Activated naive CD8-positive, alpha-beta T cell treated with anti-CD3 and anti-CD28 coated beads, Interleukin-2, amount 50 U/mL, for 24 hours (primary cell): ENCODE measurements around the gene AFAP1.

ENCODE experiments used
- ATAC-seq: fragments of 150-1000 bp; cut with Tn5 transposase; one replicate; pipeline ENCODE4 v1.10.0; 2021
- DNase-seq: peaks from one replicate; pipeline ENCODE4 v3.0.0; 2021
- H3K27ac Mint-ChIP-seq: one replicate; pipeline ENCODE4 v1.8.0; 2021; ENCODE audit warnings: mild to moderate bottlenecking, mixed read lengths
- H3K27me3 Mint-ChIP-seq: one replicate; pipeline ENCODE4 v1.8.0; 2021; ENCODE audit warnings: mixed read lengths
- H3K36me3 Mint-ChIP-seq: one replicate; pipeline ENCODE4 v1.8.0; 2021; ENCODE audit warnings: low read depth, mixed read lengths
- H3K4me1 Mint-ChIP-seq: one replicate; pipeline ENCODE4 v1.8.0; 2021; ENCODE audit warnings: mixed read lengths
- H3K4me3 Mint-ChIP-seq: one replicate; pipeline ENCODE4 v1.8.0; 2021; ENCODE audit warnings: mild to moderate bottlenecking, moderate library complexity, mixed read lengths
- H3K9me3 Mint-ChIP-seq: one replicate; pipeline ENCODE4 v1.8.0; 2021; ENCODE audit warnings: mixed read lengths

Gene AFAP1, protein sequence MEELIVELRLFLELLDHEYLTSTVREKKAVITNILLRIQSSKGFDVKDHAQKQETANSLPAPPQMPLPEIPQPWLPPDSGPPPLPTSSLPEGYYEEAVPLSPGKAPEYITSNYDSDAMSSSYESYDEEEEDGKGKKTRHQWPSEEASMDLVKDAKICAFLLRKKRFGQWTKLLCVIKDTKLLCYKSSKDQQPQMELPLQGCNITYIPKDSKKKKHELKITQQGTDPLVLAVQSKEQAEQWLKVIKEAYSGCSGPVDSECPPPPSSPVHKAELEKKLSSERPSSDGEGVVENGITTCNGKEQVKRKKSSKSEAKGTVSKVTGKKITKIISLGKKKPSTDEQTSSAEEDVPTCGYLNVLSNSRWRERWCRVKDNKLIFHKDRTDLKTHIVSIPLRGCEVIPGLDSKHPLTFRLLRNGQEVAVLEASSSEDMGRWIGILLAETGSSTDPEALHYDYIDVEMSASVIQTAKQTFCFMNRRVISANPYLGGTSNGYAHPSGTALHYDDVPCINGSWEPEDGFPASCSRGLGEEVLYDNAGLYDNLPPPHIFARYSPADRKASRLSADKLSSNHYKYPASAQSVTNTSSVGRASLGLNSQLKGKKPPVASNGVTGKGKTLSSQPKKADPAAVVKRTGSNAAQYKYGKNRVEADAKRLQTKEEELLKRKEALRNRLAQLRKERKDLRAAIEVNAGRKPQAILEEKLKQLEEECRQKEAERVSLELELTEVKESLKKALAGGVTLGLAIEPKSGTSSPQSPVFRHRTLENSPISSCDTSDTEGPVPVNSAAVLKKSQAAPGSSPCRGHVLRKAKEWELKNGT

DNA sequence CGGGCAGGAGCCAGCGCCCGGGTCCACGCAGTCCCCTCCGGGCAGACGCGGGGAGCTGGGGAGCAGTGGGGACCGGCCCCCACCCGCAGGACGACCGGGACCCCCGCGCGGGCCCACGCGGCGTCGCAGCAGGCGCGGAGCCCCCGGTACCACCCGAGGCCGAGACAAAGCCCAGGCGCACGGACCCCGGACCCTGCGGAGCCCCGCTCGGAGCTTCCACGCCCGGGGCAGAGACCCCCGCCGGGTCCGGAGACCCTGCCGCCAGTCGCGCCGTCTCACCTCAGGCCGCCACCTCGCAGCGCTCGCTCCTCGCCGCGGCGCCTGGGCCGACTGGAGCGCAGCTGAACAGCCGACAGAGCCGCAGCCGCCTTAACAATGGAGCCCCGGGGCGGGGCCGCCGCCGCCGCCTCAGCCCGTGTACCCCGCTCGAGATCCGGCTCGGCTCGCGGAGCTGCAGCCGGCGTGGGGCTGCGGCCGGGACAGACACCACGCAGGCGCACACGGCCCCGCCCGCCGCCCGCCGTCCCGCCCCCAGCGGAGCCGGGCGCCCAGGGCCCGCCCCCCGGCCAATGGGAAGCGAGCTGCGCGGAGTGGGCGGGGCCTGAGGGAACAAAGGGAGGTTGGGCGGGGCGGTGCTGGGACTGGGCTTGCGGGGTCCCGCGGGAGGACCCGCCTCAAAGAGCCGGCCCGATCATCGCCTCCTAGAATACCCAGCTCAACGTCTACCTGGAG, at the start of gene AFAP1:
TSS of gene AFAP1 (minus strand) at position 485 of the 732 bp plus-strand sequence. CDS start 67,783 bp downstream, outside the sequence.
- H3K36me3 Mint-ChIP-seq: no peaks in the 10 kb centered on the region
- ATAC-seq (peak; percentile 91), DNase-seq (peak; percentile 88)
- H3K4me3 Mint-ChIP-seq: peak within 1 kb of the TSS; percentile 83
- peaks cover 24% of the 10 kb centered on the region for H3K4me1 Mint-ChIP-seq
- H3K9me3 Mint-ChIP-seq: no peaks in the 10 kb centered on the region
- peaks cover 45% of the 10 kb centered on the region for H3K27me3 Mint-ChIP-seq
- H3K27ac Mint-ChIP-seq: no peak within 1 kb of the TSS

DNA sequence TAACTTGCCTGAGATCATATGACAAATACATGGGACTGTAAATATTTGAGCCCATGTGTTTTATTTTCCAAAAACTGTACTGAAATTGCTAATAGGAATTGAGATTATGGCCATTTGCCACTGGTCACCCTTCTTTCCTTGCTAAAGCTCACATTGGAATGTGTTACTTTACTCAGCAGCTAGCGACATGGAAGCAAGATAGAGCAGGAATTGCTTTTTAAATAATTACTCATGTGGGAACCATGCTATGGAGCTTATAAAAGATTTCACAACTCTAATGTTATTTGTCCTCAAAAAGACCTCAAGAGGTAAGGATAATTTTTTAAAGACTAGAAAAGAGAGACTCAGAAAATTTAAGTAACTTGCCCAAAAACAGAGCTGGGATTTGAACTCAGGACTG, 48.8 kb upstream of the AFAP1 start:
- no peak overlapping the region for H3K4me3 Mint-ChIP-seq
- DNase-seq (no peak), ATAC-seq (no peak)
- no peaks in the 10 kb centered on the region for H3K36me3 Mint-ChIP-seq
- no peaks in the 10 kb centered on the region for H3K9me3 Mint-ChIP-seq
- no peak overlapping the region for H3K27ac Mint-ChIP-seq
- peaks cover 4% of the 10 kb centered on the region for H3K27me3 Mint-ChIP-seq
- peaks cover 3% of the 10 kb centered on the region for H3K4me1 Mint-ChIP-seq

DNA sequence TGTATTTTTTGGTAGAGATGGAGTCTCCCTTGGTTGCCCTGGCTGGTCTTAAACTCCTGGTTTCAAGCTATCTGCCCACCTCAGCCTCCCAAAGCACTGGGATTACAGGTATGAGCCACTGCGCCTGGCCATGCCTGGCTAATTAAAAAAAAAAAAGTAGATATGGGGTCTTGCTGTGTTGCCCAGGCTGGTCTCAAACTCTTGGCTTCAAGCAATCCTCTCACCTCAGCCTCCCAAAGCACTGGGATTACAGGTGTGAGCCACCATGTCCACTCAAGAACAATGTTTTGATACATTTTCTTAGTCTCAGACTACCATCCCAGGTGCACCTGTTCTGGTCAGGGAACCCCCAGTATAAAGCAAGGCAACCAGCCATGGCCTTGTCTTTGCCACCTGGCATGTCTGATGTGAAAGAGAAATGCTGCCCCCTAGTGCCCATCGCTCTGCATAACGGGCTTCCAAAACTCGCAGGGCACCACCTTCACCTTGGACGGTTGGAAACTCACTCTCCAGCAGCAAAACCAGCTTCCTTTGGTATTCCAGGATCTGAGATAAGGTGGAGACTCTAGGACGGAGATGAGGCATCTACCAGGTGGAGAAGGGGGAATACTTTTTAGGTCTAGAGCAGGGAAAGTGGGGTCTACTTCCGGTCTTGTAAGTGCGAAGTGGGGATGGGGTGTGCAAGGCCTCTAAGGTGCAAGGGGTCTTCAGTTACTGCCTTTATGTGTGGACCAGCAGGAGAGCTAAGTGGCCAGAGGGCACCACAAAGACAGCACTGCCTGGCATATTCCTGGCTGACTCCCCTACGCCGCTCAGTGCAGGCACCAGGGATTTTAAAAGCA, 47.7 kb upstream of the AFAP1 start:
- no peaks in the 10 kb centered on the region for H3K9me3 Mint-ChIP-seq
- peaks cover 4% of the 10 kb centered on the region for H3K27me3 Mint-ChIP-seq
- H3K27ac Mint-ChIP-seq: no peak overlapping the region
- H3K36me3 Mint-ChIP-seq: no peaks in the 10 kb centered on the region
- ATAC-seq: peak; percentile 67
- H3K4me3 Mint-ChIP-seq: no peak overlapping the region
- peaks cover 3% of the 10 kb centered on the region for H3K4me1 Mint-ChIP-seq
- peak; percentile 82 for DNase-seq

DNA sequence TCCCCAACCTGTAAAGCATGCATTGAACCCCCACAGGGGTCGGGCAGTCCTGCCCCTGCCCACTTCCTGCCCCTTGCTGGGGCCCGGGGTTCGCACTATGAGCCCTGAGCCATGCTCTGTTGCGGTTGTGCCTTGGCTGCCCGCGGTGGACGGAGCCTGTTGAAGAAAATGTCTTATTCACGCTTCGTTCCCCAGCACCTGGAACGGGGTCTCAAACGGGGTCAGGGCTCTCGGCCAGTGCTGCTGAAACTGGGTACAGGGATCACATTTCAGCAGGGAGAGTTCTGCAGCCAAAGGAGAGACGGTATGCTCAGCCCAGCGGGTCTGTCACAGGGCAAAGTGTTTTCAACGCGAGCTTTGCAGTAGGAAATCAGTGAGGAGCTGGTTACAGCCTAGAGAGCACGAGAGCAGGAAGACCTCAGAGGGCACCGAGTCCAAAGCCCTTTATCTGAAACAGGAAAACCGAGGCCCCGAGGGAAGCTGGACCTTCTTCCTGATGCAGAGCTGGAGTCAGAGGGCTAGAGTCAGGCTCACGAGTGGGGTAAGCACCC, 46.3 kb upstream of the AFAP1 start:
- Mint-ChIP-seq H3K9me3 (no peaks in the 10 kb centered on the region), H3K27me3 (peaks cover 4% of the 10 kb centered on the region), H3K4me3 (no peak overlapping the region), H3K4me1 (peaks cover 3% of the 10 kb centered on the region), H3K27ac (no peak overlapping the region), H3K36me3 (no peaks in the 10 kb centered on the region)
- DNase-seq (no peak), ATAC-seq (no peak)

DNA sequence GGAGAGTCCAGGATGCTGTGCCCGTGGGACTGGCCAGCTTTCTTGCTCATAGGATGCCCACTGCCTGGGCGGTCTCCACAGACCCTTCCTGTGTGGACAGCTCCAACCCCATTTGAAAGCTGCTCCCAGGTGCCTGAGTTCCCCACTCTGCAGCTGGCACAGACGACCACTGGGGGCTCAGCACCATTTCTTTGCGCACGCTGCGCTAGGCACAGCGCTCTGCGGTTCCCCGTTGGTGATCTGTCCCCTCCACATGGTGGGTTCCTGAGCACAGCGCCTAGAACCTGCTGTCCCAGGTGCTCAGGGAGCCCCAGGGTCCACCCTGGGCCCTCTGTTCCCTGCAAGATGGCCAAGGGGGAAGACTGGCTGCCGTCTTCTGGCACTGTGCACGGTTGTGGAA, 45.4 kb upstream of the AFAP1 start:
- Mint-ChIP-seq H3K4me1 (peaks cover 3% of the 10 kb centered on the region), H3K9me3 (no peaks in the 10 kb centered on the region), H3K27ac (no peak overlapping the region), H3K4me3 (no peak overlapping the region), H3K27me3 (peaks cover 4% of the 10 kb centered on the region), H3K36me3 (no peaks in the 10 kb centered on the region)
- ATAC-seq (peak; percentile 12), DNase-seq (no peak)

DNA sequence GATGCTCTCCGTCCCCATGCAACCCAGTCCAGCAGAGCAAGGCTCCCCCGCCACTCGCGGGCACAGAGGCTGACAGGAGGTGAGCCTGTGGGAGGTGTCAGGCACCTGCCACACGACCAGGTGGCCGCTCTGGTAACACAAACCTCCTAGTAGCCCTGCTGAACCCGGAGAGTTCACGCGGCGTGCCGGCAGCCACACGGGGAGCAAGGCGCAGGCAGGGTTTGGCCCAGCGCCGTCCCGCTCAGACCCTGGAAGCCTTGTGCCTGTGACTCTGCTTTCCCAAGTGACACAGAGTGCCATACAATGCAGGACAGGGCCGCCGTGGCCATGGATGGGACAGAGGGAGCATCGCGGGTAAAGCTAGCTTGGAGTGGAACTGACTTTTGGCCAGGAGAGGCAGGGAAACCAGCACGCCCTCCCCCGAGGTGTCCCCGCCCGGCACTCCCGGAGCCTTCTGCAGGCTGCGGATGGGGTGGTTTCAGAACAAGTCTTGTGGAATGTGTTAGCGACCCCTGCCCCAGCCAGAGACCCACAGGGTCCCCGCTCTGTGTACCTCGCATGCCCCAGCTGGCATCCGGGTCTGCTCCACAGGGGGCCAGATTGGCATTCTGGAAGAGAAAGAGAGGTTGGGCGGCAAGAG, 44.7 kb upstream of the AFAP1 start:
- Mint-ChIP-seq H3K36me3 (no peaks in the 10 kb centered on the region), H3K27me3 (peaks cover 4% of the 10 kb centered on the region), H3K4me3 (no peak overlapping the region), H3K27ac (no peak overlapping the region), H3K4me1 (peaks cover 3% of the 10 kb centered on the region), H3K9me3 (no peaks in the 10 kb centered on the region)
- no peak for DNase-seq
- no peak for ATAC-seq

DNA sequence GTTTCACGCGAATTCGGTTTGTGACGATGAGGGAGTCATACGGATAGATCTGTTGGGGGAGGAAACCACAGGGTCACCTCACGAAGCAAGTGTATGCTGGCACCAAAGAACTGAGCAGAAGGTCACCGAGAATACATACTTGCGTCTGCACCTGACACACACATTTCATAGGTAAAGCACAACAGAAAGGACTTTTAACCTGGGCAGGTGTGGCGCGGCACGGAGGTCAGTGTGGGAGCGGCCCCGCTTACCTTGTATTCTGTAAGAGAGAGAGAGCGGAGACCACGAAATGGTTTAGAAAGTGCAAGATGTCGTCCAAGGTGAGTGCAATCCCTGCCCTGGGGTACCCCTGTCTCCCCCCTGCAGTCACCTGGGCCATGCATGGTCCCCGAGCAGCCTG, 43.6 kb upstream of the AFAP1 start:
- H3K4me1 Mint-ChIP-seq: peaks cover 3% of the 10 kb centered on the region
- H3K9me3 Mint-ChIP-seq: no peaks in the 10 kb centered on the region
- ATAC-seq (no peak), DNase-seq (no peak)
- H3K27me3 Mint-ChIP-seq: peaks cover 4% of the 10 kb centered on the region
- no peak overlapping the region for H3K4me3 Mint-ChIP-seq
- no peaks in the 10 kb centered on the region for H3K36me3 Mint-ChIP-seq
- no peak overlapping the region for H3K27ac Mint-ChIP-seq

DNA sequence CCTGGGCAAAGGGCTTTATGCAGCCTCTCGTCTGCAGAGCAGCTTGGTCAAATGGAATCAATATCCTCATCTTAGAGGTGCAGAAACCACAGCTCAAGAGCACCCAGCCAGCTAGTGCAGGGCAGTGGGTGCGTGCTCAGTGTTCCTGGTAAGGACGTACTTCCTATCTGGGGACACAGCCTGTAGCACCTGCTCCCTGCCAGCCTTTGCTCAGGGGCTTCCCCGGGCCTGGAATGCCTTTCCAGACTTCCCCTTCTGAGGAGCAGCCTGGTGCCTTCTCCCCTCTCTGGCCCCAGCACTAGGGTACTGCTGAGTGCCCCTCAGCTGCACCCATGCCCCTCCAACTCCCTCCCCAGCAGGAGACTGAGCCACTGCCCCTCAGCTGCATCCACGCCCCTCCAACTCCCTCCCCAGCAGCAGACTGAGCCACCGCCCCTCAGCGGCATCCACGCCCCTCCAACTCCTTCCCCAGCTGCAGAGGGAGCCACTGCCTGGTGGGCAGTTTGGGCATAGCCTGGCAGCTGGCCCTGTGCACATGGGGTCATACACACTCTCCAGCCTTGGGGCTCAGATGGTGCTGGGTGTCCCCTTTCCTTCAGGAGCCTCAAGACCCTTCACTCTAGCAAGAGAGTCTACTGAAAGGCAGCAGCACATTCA, 42.2 kb upstream of the AFAP1 start:
- Mint-ChIP-seq H3K27me3 (peaks cover 2% of the 10 kb centered on the region), H3K27ac (no peak overlapping the region), H3K4me3 (no peak overlapping the region), H3K9me3 (no peaks in the 10 kb centered on the region), H3K36me3 (no peaks in the 10 kb centered on the region), H3K4me1 (peaks cover 5% of the 10 kb centered on the region)
- DNase-seq (no peak), ATAC-seq (no peak)

DNA sequence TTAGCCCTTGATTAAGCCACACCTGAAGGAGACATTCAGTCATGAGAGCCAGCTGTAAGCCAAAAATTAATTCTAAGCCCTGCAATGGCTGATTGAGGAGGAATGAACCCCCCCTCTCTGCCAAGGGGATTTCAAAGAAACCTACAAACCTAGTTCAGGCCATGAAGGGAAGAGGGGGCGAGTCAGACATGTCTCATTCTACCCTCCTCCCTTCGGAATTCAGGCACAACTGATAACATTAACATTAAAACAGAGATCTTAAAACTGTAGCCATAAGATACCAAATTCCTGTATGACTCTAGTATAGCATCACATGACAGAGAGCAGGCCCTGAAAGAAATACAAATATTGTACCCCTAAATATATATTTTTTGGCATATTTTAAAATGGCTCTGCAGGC, 40.4 kb upstream of the AFAP1 start:
- Mint-ChIP-seq H3K27ac (no peak overlapping the region), H3K4me1 (peaks cover 2% of the 10 kb centered on the region), H3K4me3 (no peak overlapping the region), H3K9me3 (no peaks in the 10 kb centered on the region), H3K36me3 (no peaks in the 10 kb centered on the region), H3K27me3 (no peaks in the 10 kb centered on the region)
- ATAC-seq (no peak), DNase-seq (no peak)

DNA sequence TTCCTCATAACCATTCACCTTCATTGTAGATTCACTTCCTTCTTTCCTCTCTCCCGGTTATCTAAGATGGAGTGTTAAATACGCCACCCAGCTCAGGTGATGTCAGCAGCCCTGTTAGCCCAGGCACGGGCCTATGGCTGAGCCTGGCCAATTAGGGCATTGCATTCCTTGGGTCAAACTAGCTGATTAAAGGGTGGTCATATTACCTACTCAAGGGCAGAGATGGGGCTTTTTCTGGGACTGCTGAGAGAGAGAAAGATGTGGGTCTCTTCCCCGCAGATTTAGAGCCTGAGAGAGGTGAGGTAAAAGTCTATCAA, 39.9 kb upstream of the AFAP1 start:
- DNase-seq (no peak), ATAC-seq (no peak)
- Mint-ChIP-seq H3K9me3 (no peaks in the 10 kb centered on the region), H3K27ac (no peak overlapping the region), H3K4me1 (peaks cover 2% of the 10 kb centered on the region), H3K4me3 (no peak overlapping the region), H3K36me3 (no peaks in the 10 kb centered on the region), H3K27me3 (no peaks in the 10 kb centered on the region)

DNA sequence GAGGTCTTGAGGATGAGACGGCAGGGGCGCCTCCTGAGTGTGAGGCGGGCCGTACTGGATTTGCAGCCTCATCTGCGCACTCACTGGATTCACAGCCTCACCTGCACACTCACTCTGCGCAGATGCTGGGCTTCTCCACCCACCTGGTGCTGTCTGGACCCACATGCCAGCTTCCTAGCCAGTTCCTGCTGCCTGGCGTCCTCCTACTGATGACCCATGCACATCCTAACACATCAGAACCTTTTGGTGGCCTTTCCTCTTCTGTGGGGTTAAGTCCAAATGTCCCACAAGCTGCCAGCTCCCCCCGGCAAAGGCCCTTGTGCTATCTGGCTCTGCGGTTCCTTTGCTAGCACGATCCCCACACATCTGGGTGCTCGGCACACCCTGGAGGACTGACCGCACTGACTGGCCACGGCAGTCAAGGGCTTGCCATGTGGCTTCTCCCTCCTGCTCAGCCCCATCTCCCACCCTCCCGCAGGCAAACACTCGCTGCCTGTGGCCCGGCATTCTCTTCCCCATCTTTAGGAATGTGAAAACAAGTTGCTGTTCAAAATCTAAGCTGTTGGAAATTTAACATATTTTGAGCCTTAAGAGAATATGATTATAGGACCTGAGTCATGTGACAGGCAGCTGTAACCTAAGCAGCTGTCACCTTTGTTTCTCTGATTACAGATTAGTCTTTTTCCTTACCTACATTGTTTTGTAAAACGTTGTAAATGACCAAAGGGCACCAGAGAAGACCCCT, 39.4 kb upstream of the AFAP1 start:
- DNase-seq: no peak
- Mint-ChIP-seq H3K36me3 (no peaks in the 10 kb centered on the region), H3K4me3 (no peak overlapping the region), H3K9me3 (no peaks in the 10 kb centered on the region), H3K27ac (no peak overlapping the region), H3K27me3 (no peaks in the 10 kb centered on the region), H3K4me1 (peaks cover 2% of the 10 kb centered on the region)
- ATAC-seq: no peak

DNA sequence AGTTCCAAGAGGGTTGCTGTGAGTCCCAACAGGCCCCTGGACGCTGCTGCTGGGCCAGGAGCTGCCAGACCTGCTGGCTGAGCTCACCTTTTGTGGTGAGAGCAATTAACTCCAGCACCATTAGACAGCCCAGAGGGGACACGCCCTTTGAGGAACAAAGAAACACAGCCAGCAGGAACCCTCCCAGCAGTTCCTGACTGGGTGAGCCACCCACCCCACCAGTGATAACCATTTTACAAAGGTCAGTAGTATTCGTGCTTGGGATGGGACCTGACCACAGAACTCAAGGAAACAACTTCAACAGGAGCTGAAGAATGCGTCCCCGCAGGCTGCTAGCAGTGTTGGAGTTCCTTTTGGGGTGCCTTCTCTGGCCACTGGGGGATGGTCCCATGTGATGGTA, 38.8 kb upstream of the AFAP1 start:
- H3K4me3 Mint-ChIP-seq: no peak overlapping the region
- peaks cover 7% of the 10 kb centered on the region for H3K4me1 Mint-ChIP-seq
- H3K36me3 Mint-ChIP-seq: no peaks in the 10 kb centered on the region
- DNase-seq (no peak), ATAC-seq (no peak)
- peak overlapping the region; percentile 33 for H3K27ac Mint-ChIP-seq
- no peaks in the 10 kb centered on the region for H3K27me3 Mint-ChIP-seq
- no peaks in the 10 kb centered on the region for H3K9me3 Mint-ChIP-seq

DNA sequence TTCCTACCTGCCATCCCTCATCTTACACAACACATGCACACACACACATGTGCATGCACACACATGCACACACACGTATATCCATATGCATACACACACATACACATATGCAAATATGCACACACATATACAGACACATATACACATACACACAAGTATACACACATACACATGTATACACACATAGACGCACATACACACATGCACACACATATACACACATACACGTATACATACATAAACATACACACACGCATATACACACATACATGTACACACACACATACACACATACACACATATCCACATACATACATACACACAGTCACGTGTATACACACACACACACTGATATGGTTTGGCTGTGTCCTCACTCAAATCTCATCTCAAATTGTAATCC, 37.0 kb upstream of the AFAP1 start:
- no peaks in the 10 kb centered on the region for H3K9me3 Mint-ChIP-seq
- DNase-seq (no peak), ATAC-seq (no peak)
- peaks cover 26% of the 10 kb centered on the region for H3K4me1 Mint-ChIP-seq
- no peak overlapping the region for H3K27ac Mint-ChIP-seq
- no peak overlapping the region for H3K4me3 Mint-ChIP-seq
- H3K27me3 Mint-ChIP-seq: no peaks in the 10 kb centered on the region
- peaks cover 2% of the 10 kb centered on the region for H3K36me3 Mint-ChIP-seq
